BE2C (cell line): Measurements from ENCODE around the gene CUBN.

Experiments
- DNase-seq: peaks from one replicate; pipeline ENCODE4 v3.0.0-alpha.2; 2020
- H3K27me3 ChIP-seq: fragments of 250-450 bp; sonication (Bioruptor Pico); 2 replicates; pipeline ENCODE4 v1.5.1; 2020; ENCODE audit warnings: mild to moderate bottlenecking
- H3K36me3 ChIP-seq: fragments of 250-450 bp; sonication (Bioruptor Pico); 2 replicates; pipeline ENCODE4 v1.5.1; 2020; ENCODE audit warnings: mild to moderate bottlenecking
- H3K4me1 ChIP-seq: fragments of 250-450 bp; sonication (Bioruptor Pico); 2 replicates; pipeline ENCODE4 v1.5.1; 2020
- H3K4me3 ChIP-seq: 2 replicates; pipeline ENCODE4 v1.5.1; 2011; ENCODE audit warnings: low read depth, low read length
- H3K9me3 ChIP-seq: fragments of 250-450 bp; sonication (Bioruptor Pico); 2 replicates; pipeline ENCODE4 v1.5.1; 2020
- TF ChIP-seq, protein P1 (sequence below): IDR thresholded peaks from 2 replicates; pipeline ENCODE4 v1.5.1; 2012; ENCODE audit warnings: mild to moderate bottlenecking, low read depth, low read length

Gene CUBN

DNA sequence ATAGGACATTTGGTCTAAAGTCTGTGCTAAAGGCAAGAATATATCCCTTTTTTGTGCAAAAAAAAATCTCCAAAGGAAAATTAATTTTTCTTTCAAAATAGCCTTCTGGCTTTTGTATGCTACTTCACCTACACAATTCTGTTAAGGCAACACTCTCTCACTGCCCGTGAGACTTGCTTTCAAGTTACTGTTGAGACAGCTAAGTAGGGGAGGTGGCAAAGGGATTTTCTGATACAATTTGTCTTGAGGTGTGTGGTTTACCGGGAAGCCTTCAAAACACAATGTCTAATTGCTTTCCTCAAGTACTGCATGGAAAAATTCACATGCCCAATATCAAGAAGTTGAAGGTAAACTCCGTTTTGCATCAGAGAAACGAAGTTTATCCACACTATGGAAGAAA is 261.6 kb downstream of the CUBN start:
- Histone ChIP-seq H3K9me3 (no peaks in the 10 kb centered on the region), H3K4me3 (no peak overlapping the region), H3K36me3 (no peaks in the 10 kb centered on the region), H3K27me3 (no peaks in the 10 kb centered on the region), H3K4me1 (peaks cover 17% of the 10 kb centered on the region)
- DNase-seq: no peak
- TF ChIP-seq, protein P1, sequence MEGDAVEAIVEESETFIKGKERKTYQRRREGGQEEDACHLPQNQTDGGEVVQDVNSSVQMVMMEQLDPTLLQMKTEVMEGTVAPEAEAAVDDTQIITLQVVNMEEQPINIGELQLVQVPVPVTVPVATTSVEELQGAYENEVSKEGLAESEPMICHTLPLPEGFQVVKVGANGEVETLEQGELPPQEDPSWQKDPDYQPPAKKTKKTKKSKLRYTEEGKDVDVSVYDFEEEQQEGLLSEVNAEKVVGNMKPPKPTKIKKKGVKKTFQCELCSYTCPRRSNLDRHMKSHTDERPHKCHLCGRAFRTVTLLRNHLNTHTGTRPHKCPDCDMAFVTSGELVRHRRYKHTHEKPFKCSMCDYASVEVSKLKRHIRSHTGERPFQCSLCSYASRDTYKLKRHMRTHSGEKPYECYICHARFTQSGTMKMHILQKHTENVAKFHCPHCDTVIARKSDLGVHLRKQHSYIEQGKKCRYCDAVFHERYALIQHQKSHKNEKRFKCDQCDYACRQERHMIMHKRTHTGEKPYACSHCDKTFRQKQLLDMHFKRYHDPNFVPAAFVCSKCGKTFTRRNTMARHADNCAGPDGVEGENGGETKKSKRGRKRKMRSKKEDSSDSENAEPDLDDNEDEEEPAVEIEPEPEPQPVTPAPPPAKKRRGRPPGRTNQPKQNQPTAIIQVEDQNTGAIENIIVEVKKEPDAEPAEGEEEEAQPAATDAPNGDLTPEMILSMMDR: no peak

DNA sequence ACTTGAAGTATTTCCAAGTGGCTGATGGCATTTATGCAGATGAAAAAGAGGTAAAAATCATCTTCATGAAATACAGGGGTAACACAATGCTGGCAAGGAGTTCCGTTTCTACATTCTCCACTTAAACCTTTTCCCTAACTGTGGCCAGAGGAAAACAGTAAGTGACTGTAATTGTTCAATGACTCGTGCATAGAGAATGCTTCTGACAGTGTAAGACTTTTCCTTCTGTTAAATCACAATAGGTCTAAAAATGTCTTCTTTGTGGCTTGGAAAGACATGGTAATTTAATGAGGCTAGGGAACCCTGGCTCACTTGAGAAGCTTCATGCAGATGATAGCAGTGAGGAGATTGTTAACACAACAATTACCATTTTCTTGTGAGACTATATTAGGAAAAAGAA is 262.1 kb downstream of the CUBN start:
- Histone ChIP-seq H3K4me1 (peaks cover 17% of the 10 kb centered on the region), H3K27me3 (no peaks in the 10 kb centered on the region), H3K9me3 (no peaks in the 10 kb centered on the region), H3K36me3 (no peaks in the 10 kb centered on the region), H3K4me3 (no peak overlapping the region)
- DNase-seq: no peak
- TF ChIP-seq, protein P1: no peak

DNA sequence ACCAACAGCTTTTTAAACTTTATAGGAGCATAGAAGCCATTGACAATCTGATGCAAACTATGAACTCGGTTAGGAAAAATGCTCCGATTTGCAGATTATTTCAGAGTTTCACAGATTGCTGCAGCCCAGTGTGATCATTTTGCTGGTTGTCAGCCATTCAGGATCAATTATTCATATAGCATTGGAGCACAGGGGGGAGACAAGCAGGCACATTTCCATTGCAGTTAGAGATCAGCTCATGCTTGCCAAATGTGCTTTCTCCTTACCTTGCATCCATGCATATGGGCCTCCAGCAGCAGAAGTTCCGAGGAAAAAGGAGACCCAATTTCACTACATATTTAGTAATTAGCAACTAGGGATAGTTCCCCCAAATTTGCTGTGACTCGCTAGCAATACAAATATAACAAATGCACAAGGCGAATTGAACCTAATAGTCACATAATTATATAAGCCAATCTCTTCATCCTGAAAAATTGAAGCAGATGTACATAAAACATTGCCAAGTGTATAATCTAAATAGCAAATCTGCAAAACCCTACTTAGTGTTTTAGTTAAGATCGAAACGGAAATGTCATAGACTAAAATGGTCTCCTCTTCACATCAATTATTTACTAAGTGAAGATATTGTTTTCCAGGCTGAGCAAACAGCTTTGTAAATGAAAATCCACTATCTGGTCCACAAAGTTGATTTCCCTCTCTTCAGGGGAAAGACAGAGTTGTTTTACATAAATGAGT is 262.9 kb downstream of the CUBN start:
- H3K4me1 ChIP-seq: peaks cover 17% of the 10 kb centered on the region
- TF ChIP-seq, protein P1: no peak

DNA sequence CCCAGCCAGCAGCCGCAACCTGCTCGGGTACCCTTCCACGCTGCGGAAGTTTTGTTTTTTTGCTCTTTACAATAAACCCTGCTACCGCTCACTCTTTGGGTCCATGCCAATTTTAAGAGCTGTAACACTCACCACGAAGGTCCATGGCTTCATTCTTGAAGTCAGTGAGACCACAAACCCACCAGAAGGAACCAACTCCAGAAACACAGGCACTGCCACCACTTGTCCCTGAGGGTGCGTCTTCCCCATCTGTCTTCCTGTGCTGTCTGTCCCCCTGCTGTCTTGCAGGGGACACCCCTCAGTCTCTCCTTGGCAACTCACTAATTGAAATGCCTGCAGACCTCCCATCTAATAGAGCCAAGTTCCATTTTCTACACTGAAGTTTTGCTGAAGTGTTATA is 263.8 kb downstream of the CUBN start:
- H3K4me3 ChIP-seq: no peak overlapping the region
- no peaks in the 10 kb centered on the region for H3K36me3 ChIP-seq
- H3K9me3 ChIP-seq: no peaks in the 10 kb centered on the region
- DNase-seq: no peak
- H3K4me1 ChIP-seq: peaks cover 17% of the 10 kb centered on the region
- no peaks in the 10 kb centered on the region for H3K27me3 ChIP-seq
- TF ChIP-seq, protein P1: no peak

More for the DNA sequence above, 262.9 kb downstream of the CUBN start:
- DNase-seq: no peak
- no peaks in the 10 kb centered on the region for H3K36me3 ChIP-seq
- no peak overlapping the region for H3K4me3 ChIP-seq
- H3K9me3 ChIP-seq: no peaks in the 10 kb centered on the region
- no peaks in the 10 kb centered on the region for H3K27me3 ChIP-seq

DNA sequence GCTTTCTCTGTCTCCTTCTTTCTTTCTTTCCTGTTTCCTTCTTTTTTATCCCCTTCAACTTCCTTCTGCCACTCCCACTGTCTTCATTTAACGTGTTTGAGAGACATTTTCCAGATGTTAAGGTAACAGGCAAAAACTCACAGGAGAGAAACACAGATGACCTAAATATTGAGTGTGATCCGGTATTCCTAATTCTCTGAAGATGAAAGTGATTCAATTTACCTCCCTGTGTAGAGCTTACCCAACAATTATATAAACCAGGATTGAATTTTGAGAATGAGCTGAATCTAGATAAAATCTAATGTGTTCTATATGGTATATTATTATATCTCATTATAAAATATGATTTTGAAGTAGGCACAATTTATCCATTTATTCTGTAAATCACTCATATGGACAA is 265.8 kb downstream of the CUBN start:
- no peaks in the 10 kb centered on the region for H3K36me3 ChIP-seq
- TF ChIP-seq, protein P1: no peak

DNA sequence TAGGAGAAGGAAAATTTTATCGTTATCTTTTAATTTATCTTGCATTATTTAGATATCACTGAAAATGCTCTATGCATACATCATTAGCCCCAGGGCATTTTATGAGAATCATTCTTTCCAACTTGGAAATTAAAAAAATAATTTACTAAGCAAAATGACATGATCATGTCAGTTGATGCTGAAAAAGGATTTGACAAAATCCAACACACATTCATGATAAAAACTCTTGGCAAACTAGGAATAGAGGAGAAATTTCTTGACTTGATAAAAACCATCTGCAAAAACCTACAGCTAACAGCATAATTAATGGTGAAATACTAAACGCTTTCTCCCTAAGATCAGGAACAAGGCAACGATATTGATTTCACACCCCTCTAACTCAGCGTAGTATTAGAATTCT is 272.2 kb downstream of the CUBN start:
- no peaks in the 10 kb centered on the region for H3K9me3 ChIP-seq
- H3K4me1 ChIP-seq: no peaks in the 10 kb centered on the region
- TF ChIP-seq, protein P1: no peak
- DNase-seq: no peak
- no peaks in the 10 kb centered on the region for H3K27me3 ChIP-seq
- H3K4me3 ChIP-seq: no peak overlapping the region
- H3K36me3 ChIP-seq: no peaks in the 10 kb centered on the region

More for the DNA sequence above, 265.8 kb downstream of the CUBN start:
- H3K4me3 ChIP-seq: no peak overlapping the region
- H3K9me3 ChIP-seq: no peaks in the 10 kb centered on the region
- no peaks in the 10 kb centered on the region for H3K27me3 ChIP-seq
- no peak for DNase-seq
- peaks cover 17% of the 10 kb centered on the region for H3K4me1 ChIP-seq
